OCI-LY3 (cell line): Measurements from ENCODE around the gene FER1L5.

Experiments used
- H2AFZ ChIP-seq: fragments of 200-600, 300-600 bp; shearing (Covaris generic); 2 replicates; pipeline ENCODE4 v1.6.0; 2014; ENCODE audit warnings: antibody characterized with exemption, low read depth, low read length
- H3K27ac ChIP-seq: fragments of 200-600, 300-600 bp; sonication (generic); 2 replicates; pipeline ENCODE4 v1.5.1; 2014; ENCODE audit warnings: mild to moderate bottlenecking, low read length, moderate library complexity, mixed read lengths
- H3K27me3 ChIP-seq: fragments of 200-600, 300-600 bp; sonication (generic); 2 replicates; pipeline ENCODE4 v1.6.1; 2014; ENCODE audit warnings: low read depth, low read length, mixed read lengths
- H3K36me3 ChIP-seq: fragments of 200-600, 300-600 bp; sonication (generic); replicated peaks from 2 replicates; pipeline ENCODE3; 2014; ENCODE audit warnings: low read depth, low read length, mixed read lengths
- H3K4me1 ChIP-seq: fragments of 300-600, 200-600 bp; sonication (generic); 2 replicates; pipeline ENCODE4 v1.6.1; 2014; ENCODE audit warnings: low read length, mixed read lengths
- H3K4me2 ChIP-seq: fragments of 200-600, 300-600 bp; sonication (generic); 2 replicates; pipeline ENCODE4 v1.6.1; 2014; ENCODE audit warnings: low read length, mixed read lengths
- H3K4me3 ChIP-seq: fragments of 300-600, 200-600 bp; sonication (generic); 2 replicates; pipeline ENCODE4 v1.5.1; 2014; ENCODE audit warnings: antibody characterized with exemption, mild to moderate bottlenecking, low read length, moderate library complexity
- H3K79me2 ChIP-seq: fragments of 300-600, 200-600 bp; shearing (Covaris generic); 2 replicates; pipeline ENCODE4 v1.6.1; 2014; ENCODE audit warnings: mild to moderate bottlenecking, low read length, mixed read lengths
- H3K9ac ChIP-seq: fragments of 300-600, 200-600 bp; shearing (Covaris generic); 2 replicates; pipeline ENCODE4 v1.6.0; 2014; ENCODE audit warnings: mild to moderate bottlenecking, low read length, moderate library complexity
- H3K9me3 ChIP-seq: fragments of 200-600, 300-600 bp; shearing (Covaris generic); 2 replicates; pipeline ENCODE4 v1.6.1; 2014; ENCODE audit warnings: low read length, mixed read lengths; ENCODE audit not compliant: insufficient read depth
- H4K20me1 ChIP-seq: fragments of 200-600, 300-600 bp; sonication (generic); 2 replicates; pipeline ENCODE4 v1.6.1; 2016; ENCODE audit warnings: low read length, mixed read lengths; ENCODE audit not compliant: insufficient read depth
- EZH2phosphoT487 ChIP-seq: fragments of 200-600 bp; shearing (Covaris generic); IDR thresholded peaks from 2 replicates; pipeline ENCODE4 v1.6.1; 2018; ENCODE audit warnings: antibody characterized with exemption, mixed run types, low read depth
- TF ChIP-seq, protein P1 (sequence below): fragments of 200-600, 300-600 bp; sonication (generic); IDR thresholded peaks from 2 replicates; pipeline ENCODE4 v1.5.1; 2014; ENCODE audit warnings: antibody characterized with exemption, low read length, low read depth

FER1L5 gene

DNA sequence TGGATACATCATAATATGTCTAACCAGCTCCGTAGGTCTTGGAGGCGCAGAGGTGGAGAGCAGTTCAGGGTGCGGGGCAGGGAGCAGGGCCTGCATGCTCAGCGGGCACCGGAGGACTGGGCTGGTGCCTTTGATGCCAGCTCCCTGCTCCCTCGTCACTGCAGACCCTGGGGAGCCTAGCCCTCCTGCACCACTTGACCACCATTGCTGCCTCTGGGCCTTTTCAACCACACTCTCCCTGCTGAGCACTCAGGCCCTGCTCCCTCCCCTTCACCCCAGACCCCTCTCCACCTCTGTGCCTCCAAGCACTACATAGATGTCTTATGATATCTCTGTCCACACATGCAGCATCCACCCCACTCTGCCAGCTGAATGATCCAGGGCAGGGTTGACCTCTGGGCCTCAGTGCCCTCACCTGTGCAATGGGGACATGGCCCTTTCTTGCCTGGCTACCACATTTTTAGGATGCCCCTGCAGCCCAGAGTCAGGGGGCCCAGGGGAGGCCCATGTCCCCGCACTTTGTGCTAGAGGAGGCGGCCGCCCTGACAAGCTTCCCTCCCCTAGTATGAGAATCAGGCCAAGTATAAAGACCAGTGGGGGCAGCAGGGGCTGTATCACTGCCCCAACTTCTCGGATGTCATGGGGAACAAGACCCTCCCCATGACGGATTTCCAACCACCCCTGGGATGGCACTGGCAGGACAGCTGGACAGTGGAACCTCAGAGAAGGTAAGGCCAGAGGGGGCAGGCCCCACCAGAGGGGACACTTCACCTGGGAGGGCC lies 46.3 kb downstream of the FER1L5 start:
- H3K9me3 ChIP-seq, result no peaks in the 10 kb centered on the region
- H3K36me3 ChIP-seq, result no peaks in the 10 kb centered on the region
- no peaks in the 10 kb centered on the region for H3K27me3 ChIP-seq
- H3K9ac ChIP-seq, result no peak overlapping the region
- H3K4me1 ChIP-seq, result no peaks in the 10 kb centered on the region
- no peaks in the 10 kb centered on the region for H3K79me2 ChIP-seq
- H3K27ac ChIP-seq, result no peak overlapping the region
- no peak overlapping the region for H3K4me2 ChIP-seq
- H2AFZ ChIP-seq, result no peak overlapping the region
- no peak overlapping the region for H3K4me3 ChIP-seq
- TF ChIP-seq EZH2phosphoT487, result no peak
- TF ChIP-seq, protein P1, sequence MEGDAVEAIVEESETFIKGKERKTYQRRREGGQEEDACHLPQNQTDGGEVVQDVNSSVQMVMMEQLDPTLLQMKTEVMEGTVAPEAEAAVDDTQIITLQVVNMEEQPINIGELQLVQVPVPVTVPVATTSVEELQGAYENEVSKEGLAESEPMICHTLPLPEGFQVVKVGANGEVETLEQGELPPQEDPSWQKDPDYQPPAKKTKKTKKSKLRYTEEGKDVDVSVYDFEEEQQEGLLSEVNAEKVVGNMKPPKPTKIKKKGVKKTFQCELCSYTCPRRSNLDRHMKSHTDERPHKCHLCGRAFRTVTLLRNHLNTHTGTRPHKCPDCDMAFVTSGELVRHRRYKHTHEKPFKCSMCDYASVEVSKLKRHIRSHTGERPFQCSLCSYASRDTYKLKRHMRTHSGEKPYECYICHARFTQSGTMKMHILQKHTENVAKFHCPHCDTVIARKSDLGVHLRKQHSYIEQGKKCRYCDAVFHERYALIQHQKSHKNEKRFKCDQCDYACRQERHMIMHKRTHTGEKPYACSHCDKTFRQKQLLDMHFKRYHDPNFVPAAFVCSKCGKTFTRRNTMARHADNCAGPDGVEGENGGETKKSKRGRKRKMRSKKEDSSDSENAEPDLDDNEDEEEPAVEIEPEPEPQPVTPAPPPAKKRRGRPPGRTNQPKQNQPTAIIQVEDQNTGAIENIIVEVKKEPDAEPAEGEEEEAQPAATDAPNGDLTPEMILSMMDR, result no peak
- no peaks in the 10 kb centered on the region for H4K20me1 ChIP-seq

DNA sequence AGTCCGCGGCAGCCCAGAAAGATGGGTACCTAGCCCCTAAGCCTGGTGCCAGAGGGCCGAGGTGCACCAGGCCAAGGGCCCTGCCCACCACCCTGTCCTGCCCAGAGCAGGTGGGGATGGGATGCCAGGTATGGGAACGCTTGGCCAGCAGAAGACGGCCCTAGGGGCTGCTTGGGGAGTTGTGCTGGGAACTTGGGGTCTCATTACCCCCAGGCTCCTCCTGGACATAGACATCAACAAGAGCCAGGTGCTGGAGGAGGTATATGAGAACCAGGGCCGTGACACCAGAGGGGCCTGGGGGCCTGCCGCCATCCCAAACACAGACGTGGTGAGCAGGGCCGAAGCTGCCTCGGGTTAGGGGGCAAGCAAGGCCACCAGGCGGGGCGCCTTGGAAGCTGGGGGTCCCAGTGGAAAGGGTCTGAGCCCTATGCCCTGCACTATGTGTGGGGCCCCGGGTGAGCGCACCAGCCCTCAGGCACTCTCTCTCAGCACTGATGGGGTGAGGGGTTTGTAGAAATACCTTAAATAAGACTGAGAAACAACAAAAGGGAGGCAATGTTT lies 46.9 kb downstream of the FER1L5 start:
- H3K27ac ChIP-seq, result no peak overlapping the region
- no peaks in the 10 kb centered on the region for H3K9me3 ChIP-seq
- H4K20me1 ChIP-seq, result no peaks in the 10 kb centered on the region
- no peaks in the 10 kb centered on the region for H3K4me1 ChIP-seq
- TF ChIP-seq, protein P1, result no peak
- TF ChIP-seq EZH2phosphoT487, result no peak
- no peaks in the 10 kb centered on the region for H3K36me3 ChIP-seq
- no peak overlapping the region for H3K9ac ChIP-seq
- no peak overlapping the region for H3K4me2 ChIP-seq
- no peak overlapping the region for H3K4me3 ChIP-seq
- no peaks in the 10 kb centered on the region for H3K79me2 ChIP-seq
- no peaks in the 10 kb centered on the region for H3K27me3 ChIP-seq
- H2AFZ ChIP-seq, result no peak overlapping the region

DNA sequence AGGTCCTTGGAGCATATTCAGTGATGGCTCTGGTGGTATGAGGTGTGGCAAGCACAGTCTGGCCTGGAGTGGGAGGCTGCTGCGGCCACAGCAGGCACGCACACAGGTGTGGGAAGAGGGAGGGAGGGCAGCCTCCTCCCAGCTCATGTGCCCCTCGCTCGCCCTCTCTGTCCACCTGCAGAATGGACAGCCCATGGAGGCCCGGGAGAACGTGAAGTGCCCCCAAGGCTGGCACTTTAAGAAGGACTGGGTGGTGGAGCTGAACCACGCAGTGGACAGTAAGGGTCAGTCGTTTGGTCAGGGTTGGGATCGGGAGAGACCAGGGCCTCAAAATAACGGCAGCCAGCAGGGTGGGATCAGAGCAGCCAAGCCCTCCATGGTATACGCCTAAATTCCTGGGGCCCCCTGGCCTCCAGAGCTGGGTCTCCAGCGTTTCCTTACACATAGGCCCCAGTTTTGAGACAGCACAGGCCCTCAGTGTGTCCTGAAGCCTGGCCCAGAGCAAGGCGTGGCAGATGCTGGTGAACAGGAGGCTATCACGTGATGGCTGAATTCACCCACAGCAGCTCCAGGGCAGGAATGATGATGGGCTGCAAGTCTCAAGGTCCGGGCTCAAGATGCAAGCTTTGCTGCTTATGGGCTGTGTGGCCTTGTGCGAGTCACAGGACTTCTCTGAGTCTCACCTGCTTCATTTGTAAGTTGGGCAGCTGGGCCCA lies 47.9 kb downstream of the FER1L5 start:
- Histone ChIP-seq H3K27ac (no peak overlapping the region), H4K20me1 (no peaks in the 10 kb centered on the region), H3K27me3 (no peaks in the 10 kb centered on the region), H3K9ac (no peak overlapping the region), H3K79me2 (no peaks in the 10 kb centered on the region), H3K9me3 (no peaks in the 10 kb centered on the region), H3K4me2 (no peak overlapping the region), H3K36me3 (no peaks in the 10 kb centered on the region), H2AFZ (no peak overlapping the region), H3K4me3 (no peak overlapping the region), H3K4me1 (no peaks in the 10 kb centered on the region)
- TF ChIP-seq, protein P1, result no peak
- no peak for TF ChIP-seq EZH2phosphoT487

DNA sequence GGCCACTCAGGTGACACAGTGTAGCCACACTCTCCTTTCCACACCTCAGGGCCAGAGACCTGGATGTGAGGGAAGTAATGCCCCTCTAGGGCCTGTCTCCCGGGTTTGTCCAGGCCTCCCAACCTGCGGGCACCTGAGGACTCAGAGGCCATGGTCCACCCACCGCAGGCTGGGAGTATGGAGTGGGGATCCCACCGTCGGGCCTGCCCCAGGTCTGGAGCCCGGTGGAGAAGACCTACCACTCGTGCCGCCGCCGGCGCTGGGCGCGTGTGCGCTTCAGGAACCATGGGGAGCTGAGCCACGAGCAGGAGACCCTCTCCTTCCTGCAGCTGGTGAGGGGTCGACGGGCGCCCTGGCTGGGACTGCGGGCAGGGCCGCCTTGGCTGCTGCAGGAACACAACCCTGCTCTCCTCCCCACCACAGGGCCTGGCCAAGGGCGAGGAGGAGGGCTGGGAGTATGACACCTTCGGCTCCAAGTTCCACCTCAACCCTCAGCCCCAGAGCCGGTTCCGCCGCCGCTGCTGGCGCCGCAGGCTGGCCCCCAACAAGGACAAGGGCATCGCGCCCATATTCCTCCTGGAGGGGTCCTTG lies 48.6 kb downstream of the FER1L5 start:
- H3K9me3 ChIP-seq, result no peaks in the 10 kb centered on the region
- no peak overlapping the region for H3K9ac ChIP-seq
- no peaks in the 10 kb centered on the region for H3K4me1 ChIP-seq
- no peak overlapping the region for H3K4me3 ChIP-seq
- TF ChIP-seq, protein P1, result no peak
- TF ChIP-seq EZH2phosphoT487, result no peak
- no peaks in the 10 kb centered on the region for H3K27me3 ChIP-seq
- H3K79me2 ChIP-seq, result no peaks in the 10 kb centered on the region
- H3K4me2 ChIP-seq, result no peak overlapping the region
- no peak overlapping the region for H3K27ac ChIP-seq
- H3K36me3 ChIP-seq, result no peaks in the 10 kb centered on the region
- H4K20me1 ChIP-seq, result no peaks in the 10 kb centered on the region
- H2AFZ ChIP-seq, result no peak overlapping the region
